Neural progenitor cell (in vitro differentiated cells): ENCODE data around the gene BCL2L13.

Experiments
- EZH2 ChIP-seq: fragments of 200-600 bp; sonication (generic); IDR thresholded peaks from 2 replicates; pipeline ENCODE4 v1.6.1; 2017; ENCODE audit warnings: antibody characterized with exemption, mild to moderate bottlenecking, moderate library complexity
- EZH2phosphoT487 ChIP-seq: fragments of 200-600 bp; sonication (generic); IDR thresholded peaks from 2 replicates; pipeline ENCODE4 v1.6.1; 2017; ENCODE audit warnings: antibody characterized with exemption
- TF ChIP-seq, protein P1 (sequence below): fragments of 200-600 bp; sonication (generic); IDR thresholded peaks from 2 replicates; pipeline ENCODE4 v1.5.1; 2017; ENCODE audit warnings: antibody characterized with exemption, mild to moderate bottlenecking

DNA sequence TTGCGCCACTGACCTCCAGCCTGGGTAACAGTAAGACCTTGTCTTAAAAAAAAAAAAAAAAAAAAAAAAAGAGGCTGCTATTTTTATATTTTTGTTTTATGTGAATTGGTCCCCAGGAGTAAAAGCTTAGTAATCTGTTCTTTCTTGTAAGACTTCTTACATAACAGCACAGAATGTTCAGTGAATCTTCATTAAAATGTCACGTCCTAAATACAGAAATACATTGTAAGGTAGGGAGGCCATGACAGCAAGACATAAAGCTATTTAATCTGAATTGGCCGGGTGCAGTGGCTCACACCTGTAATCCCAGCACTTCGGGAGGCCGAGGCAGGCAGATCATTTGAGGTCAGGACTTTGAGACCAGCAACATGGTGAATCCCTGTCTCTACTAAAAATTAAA, 71.5 kb downstream of the BCL2L13 start:
- TF ChIP-seq, protein P1, sequence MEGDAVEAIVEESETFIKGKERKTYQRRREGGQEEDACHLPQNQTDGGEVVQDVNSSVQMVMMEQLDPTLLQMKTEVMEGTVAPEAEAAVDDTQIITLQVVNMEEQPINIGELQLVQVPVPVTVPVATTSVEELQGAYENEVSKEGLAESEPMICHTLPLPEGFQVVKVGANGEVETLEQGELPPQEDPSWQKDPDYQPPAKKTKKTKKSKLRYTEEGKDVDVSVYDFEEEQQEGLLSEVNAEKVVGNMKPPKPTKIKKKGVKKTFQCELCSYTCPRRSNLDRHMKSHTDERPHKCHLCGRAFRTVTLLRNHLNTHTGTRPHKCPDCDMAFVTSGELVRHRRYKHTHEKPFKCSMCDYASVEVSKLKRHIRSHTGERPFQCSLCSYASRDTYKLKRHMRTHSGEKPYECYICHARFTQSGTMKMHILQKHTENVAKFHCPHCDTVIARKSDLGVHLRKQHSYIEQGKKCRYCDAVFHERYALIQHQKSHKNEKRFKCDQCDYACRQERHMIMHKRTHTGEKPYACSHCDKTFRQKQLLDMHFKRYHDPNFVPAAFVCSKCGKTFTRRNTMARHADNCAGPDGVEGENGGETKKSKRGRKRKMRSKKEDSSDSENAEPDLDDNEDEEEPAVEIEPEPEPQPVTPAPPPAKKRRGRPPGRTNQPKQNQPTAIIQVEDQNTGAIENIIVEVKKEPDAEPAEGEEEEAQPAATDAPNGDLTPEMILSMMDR = no peak
- TF ChIP-seq EZH2 (no peak), EZH2phosphoT487 (no peak)
